GM23338 (cell line): Measurements from ENCODE around the gene LANCL3.

Experiments
- CREB1 ChIP-seq: fragments of 250-450 bp; sonication (Bioruptor Pico); IDR thresholded peaks from 2 replicates; pipeline ENCODE4 v1.5.0; 2020; ENCODE audit warnings: low read depth, mild to moderate bottlenecking, moderate library complexity
- CTCF ChIP-seq, 2 experiments: fragments of 200-600 bp in 1 of 2; sonication (generic) in 1 of 2; conservative IDR thresholded peaks; 2 replicates each; pipeline versions ENCODE4 v1.5.1 to v1.6.1; 2016 to 2017; ENCODE audit warnings: antibody characterized with exemption in 2 of 2, low read depth in 2 of 2, mild to moderate bottlenecking in 2 of 2, moderate library complexity in 1 of 2
- ETS1 ChIP-seq: IDR thresholded peaks from 2 replicates; pipeline ENCODE4 v1.6.1; 2016; ENCODE audit warnings: antibody characterized with exemption
- EZH2 ChIP-seq: fragments of 200-600 bp; sonication (generic); IDR thresholded peaks from one replicate; pipeline ENCODE4 v1.8.0; 2017; ENCODE audit warnings: antibody characterized with exemption, mild to moderate bottlenecking, low read depth; ENCODE audit not compliant: unreplicated experiment
- EZH2phosphoT487 ChIP-seq: fragments of 200-600 bp; sonication (generic); IDR thresholded peaks from one replicate; pipeline ENCODE4 v1.8.1; 2018; ENCODE audit warnings: antibody characterized with exemption; ENCODE audit not compliant: unreplicated experiment
- JUNB ChIP-seq: IDR thresholded peaks from one replicate; pipeline ENCODE4 v1.6.1; 2016; ENCODE audit warnings: antibody characterized with exemption; ENCODE audit not compliant: unreplicated experiment
- NANOG ChIP-seq: IDR thresholded peaks from 2 replicates; pipeline ENCODE4 v1.6.1; 2016; ENCODE audit warnings: antibody characterized with exemption, borderline replicate concordance
- POLR2AphosphoS5 ChIP-seq: IDR thresholded peaks from 2 replicates; pipeline ENCODE4 v1.6.1; 2016; ENCODE audit warnings: antibody characterized with exemption, low read depth
- REST ChIP-seq: IDR thresholded peaks from one replicate; pipeline ENCODE4 v1.6.1; 2018; ENCODE audit warnings: antibody characterized with exemption; ENCODE audit not compliant: unreplicated experiment
- STAT1 ChIP-seq: IDR thresholded peaks from one replicate; pipeline ENCODE4 v1.6.1; 2016; ENCODE audit warnings: antibody characterized with exemption; ENCODE audit not compliant: unreplicated experiment
- ZNF114 ChIP-seq: fragments of 250-450 bp; sonication (Bioruptor Pico); IDR thresholded peaks from 2 replicates; pipeline ENCODE4 v1.5.0; 2020; ENCODE audit warnings: mild to moderate bottlenecking, moderate library complexity
- ZNF331 ChIP-seq: fragments of 250-450 bp; sonication (Bioruptor Pico); IDR thresholded peaks from 2 replicates; pipeline ENCODE4 v1.5.0; 2020; ENCODE audit warnings: low read depth, mild to moderate bottlenecking, moderate library complexity

- no peak for TF ChIP-seq CTCF (conservative IDR thresholded peaks at IDR 0.05; ENCODE audit: low read depth in 2 of 2)
- TF ChIP-seq STAT1: no peak
- TF ChIP-seq POLR2AphosphoS5: no peak
- no peak for TF ChIP-seq EZH2
- TF ChIP-seq EZH2phosphoT487: no peak
- TF ChIP-seq JUNB: no peak
- no peak for TF ChIP-seq ZNF114 (CRISPR knock-in tag)
- TF ChIP-seq REST: no peak
- TF ChIP-seq NANOG: no peak
- no peak for TF ChIP-seq ETS1
- TF ChIP-seq CREB1 (CRISPR knock-in tag): no peak
- no peak for TF ChIP-seq ZNF331 (CRISPR knock-in tag)
These were observed 73.2 kb downstream of the LANCL3 start for GRCh38 chrX:37644381-37645305.
